GM19023 (cell line): ENCODE data around the gene KCNJ4.

Source experiments
- ATAC-seq: cut with Tn5 transposase; IDR thresholded peaks from one replicate; pipeline ENCODE4 v1.9.1; 2021; ENCODE audit warnings: mild to moderate bottlenecking, moderate library complexity; ENCODE audit not compliant: unreplicated experiment

Gene KCNJ4

DNA sequence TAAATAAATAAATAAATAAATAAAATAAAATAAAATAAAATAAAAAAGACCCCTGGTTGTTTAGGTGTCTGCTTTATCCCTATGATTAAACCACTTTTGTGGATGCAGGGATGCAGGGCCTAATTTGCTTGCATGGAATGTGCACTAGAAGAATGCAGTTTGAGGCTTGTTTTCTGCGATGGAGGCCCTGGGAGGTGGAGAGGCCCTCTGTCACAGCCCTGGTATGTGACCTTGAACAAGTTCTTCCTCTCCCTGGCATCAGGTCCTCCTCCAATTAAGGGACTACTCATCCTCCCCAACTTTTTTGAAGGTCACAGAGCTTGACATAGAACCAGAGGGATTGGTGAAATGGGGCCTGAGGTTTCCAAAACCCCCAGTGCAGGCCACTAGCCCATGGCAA is 22.7 kb downstream of the KCNJ4 start:
- ATAC-seq: no peak

DNA sequence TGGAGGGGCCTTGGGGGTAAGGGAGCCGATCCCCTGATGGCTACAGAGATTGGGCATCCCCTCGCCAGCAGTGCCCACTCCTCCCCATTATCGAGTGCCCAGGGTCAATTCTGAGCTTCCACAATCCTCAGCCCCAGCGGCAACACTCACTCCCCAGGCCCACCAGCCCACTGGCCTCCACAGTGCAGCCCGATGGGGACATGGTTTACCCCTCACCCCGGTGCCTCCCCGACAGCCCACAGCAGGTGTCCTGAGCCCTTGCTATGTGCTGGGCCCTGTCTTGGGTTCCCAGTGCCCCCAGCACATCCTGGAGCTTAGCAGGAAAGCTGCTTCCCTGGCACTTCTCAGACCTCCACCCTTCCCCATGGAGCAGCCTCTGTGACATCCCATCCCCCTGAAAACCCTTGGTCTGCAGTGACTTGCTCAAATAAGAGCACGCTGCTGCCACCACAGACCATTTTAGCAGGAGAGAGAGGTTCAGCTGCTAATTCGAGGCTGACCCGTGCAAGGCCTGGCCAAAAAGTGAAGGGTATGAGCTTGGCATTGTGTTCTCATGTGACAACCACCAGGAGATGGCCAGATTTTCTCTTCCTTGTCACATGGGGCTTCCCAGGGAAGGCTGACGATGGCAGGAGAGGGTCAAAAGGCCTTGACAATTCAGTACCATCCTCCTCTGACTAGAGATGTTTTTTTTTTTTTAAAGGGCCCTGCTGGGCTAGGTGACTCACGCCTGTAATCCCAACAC is 23.6 kb downstream of the KCNJ4 start:
- ATAC-seq: no peak

DNA sequence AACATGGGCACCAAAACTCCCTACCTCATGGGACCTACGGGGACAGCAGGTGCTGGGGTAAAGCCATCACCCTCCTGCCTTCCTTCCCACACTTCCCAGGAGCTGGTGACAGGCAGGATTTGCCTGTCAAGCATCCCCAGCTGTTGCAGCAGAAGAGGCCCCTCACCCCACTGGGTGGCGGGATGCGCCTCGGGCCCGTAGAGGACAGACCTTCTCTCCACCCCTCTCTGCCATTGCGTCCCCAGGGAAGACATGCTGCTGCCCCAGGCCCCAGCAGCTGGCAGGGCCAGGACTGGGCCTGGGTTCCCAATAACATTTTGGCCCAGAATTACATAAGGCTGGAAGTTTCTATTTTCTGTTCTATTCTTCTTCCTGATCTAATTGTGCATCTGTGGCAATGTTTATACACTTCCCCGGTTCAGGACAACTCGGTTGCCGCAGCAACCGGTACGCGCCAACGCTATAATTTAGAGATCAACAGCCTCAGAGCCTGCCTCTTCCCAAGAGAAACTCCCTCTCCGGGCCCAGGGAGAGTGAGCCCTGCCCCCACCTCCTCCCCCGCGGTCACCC is 25.4 kb downstream of the KCNJ4 start:
- ATAC-seq: no peak

DNA sequence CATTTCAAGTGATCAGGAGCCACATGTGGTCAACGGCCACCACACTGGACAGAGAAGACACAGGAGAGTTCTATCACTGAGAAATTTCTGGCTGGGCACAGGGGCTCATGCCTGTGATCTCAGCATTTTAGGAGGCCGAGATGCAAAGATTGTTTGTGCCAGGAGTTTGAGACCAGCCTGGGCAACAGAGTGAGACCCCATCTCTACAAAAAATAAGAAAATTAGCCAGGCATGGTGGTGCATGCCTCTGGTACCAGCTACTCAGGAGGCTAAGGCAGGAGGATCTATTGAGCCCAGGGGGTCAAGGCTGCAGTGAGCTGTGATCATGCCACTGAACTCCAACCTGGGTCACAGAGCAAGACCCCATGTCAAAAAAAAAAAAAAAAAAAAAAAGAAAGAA is 26.3 kb downstream of the KCNJ4 start:
- no peak for ATAC-seq

DNA sequence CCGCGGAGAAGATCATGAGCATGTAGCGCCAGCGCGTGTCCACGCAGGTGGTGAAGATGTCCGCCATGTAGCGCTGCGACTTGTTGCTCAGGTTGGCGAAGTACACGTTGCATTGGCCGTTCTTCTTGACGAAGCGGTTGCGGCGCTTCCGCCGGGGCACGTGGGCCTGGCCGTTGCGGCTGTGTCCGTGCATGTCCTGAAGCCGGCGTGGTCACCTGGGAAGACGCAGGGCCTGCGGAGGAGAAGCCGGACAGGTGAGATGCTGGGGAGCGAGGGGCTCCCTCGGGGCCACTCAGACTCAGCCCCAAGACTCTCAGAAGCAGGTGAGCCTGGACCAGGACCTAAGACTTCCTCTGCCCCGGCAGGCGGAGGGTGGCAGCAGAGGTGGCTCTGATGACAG is 27.1 kb downstream of the KCNJ4 start:
- no peak for ATAC-seq

DNA sequence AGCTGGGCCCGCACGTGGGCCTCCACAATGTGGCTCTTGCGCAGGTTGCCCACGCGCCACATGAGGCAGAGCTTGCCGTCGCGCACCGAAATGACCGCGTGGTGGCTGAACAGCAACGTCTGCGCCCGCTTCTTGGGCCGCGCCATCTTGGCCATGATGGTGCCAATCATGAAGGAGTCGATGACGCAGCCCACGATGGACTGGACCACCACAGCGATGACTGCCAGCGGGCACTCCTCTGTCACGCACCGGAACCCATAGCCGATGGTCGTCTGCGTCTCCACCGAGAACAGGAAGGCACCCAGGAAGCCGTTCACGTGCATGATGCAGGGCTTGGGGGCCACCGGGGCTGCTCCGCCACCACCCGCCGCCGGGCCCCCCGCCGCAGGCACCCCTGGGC is 27.5 kb downstream of the KCNJ4 start:
- ATAC-seq: no peak

- no peak for ATAC-seq
Observed at GRCh38 chr22:38426628-38427027, 28.4 kb downstream of the KCNJ4 start.

GRCh38 chr22:38424525-38425080 is 30.4 kb downstream of the KCNJ4 start:
- ATAC-seq: no peak

DNA sequence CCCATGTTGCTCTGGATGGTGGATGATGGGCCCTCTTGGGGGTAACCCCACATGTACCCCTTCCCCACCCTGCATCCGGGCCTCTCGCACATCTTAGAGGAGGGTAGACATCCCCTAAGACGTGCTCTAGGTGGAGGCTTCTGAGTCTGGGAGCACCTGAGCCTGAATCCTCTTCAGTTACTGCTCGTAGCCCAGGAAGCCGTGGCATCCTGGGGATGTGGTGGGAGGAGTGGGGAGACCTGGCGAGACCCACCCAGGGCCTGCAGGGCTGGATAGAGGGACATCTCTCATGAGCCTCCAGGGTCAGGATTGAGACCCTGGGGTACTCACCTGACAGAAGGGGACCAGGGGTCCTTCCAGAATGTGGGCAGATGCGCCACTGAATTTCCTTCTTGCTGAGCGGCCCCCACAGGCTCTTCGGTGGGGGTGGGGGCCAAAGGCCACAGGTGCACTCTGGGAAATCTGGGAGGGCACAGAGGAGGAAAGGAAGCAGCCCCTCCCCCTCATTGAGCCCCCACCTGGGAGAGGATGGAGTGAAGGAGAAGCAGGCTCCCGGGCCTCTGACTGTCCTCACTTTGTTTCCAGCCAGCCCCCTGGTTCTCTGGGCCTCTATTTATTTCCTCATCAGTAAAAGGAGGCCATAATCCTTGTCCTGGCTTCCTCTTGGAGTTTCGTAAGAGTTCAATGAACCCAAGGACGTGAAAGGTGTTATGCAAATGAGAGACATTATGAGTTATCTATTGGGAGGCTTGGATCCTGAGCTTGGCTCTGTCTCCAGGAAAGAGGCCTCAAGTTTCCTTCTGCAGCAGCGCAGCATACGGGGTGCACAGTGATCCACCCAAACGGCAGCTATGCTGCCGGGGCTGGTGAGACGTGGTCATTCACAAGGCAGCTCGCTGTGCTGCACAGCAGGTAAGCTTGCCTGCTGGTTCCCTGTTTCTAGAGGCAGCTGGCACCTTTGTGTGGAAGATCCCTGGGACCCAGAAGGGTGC is 31.2 kb downstream of the KCNJ4 start:
- no peak for ATAC-seq

GRCh38 chr22:38422611-38423511 is 32.1 kb downstream of the KCNJ4 start:
- ATAC-seq: no peak

DNA sequence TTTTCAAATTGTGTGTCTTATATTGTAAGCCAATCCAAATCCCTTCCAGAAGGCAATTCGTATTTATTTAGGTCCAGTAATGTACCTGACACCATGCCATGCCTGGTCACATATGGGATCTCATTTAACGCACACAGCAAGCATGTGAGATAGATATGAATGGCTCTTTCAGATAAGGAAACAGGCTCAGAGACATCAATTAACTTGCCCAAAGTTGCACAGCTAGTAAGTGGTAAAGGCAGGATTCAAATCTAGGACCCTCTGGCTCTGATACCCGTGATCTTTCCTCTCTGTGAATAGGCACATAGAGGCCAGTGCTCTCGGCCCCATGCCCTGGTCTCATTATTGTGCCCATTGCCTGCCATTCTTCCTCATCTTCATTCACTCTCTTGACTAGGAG is 34.3 kb downstream of the KCNJ4 start:
- ATAC-seq: no peak

DNA sequence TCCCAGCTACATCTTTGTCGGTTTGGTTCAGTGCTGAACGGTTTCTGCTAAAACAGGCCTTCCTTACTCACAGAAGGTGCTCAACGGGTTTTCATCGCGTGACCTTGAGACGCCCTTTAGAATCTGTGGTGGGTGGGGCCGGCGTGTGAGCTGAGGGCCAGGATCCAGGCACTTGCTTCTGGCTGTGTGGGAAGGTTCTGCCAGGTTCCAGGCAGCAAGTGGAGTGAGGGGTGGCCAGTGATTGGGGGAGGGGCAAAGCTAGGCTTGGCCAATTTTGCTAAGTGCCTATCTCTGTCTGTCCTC is 35.2 kb downstream of the KCNJ4 start:
- ATAC-seq: no peak

- ATAC-seq: no peak
Observed at GRCh38 chr22:38419121-38419857, 35.7 kb downstream of the KCNJ4 start.

DNA sequence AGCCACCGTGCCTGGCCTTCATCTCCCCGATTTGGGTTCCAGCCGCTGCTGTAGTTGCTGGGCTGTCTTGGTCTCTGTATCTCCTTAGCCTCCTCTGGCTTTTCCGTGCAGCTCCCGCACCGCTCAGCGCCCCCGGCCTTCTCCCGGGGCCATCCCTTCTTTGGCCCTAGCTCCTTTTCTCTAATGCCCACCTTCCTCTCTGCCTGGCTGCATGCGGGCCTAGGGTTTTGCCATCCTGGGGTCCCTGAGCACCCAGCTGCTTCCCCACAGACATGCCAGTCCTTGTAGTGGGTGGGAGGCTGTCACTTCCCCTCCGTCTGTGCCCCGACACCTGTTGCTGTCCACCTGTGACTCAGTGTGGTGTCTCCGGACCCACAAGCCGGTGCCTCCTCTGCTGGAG is 36.4 kb downstream of the KCNJ4 start:
- no peak for ATAC-seq

DNA sequence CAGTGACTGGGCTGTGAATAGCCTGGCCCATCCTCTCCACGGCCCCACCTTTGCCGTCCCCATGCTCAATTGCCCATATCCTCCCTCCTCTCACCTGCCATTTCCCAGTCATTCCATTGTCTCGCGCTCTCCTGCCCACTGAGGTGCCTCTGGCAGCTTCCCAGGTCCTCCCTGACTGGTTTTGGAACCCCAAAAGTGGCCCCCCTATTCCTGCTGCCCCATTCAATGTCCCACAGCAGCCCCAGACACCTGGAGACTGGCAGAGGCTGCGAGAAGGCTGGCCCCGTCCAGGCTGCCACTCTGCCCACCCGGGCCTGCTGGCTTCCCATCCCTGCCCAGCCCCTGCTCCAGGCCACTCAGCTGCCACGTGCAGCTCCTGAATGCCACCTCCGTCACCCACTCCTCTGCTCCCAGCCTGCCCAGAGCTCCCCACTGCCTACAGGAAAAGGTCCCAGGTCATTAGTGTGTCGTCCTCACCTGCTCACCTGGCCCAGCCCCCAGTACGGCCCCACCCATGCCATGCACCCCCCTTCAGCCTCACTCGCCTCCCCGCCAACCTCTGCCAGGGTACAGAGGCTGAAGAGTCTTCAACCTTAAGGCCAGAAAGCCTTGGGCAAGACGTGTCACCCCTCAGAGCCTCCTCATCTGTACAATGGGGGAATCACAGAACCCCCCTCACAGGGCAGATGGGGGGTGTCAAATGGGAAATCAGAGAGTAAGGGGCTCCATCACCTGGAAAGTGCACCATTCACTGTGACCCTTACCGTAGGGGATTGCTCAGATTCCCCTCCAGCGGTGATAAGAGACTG is 37.5 kb downstream of the KCNJ4 start:
- no peak for ATAC-seq

- no peak for ATAC-seq
Observed at GRCh38 chr22:38416621-38417251, 38.3 kb downstream of the KCNJ4 start.

GRCh38 chr22:38415561-38416321 is 39.3 kb downstream of the KCNJ4 start:
- ATAC-seq: no peak

GRCh38 chr22:38415046-38415445 is 40.0 kb downstream of the KCNJ4 start:
- no peak for ATAC-seq
